Testis (tissue), 3 donors: ENCODE results near the gene OLIG2. TPM values are rescaled to one million over a fixed set of nuclear protein-coding genes. Genes with fewer than 3 reads are reported as not detected.

Experiments
- DNase-seq: peaks from one replicate; pipeline ENCODE4 v3.0.0-alpha.2; 2019
- H3K27ac ChIP-seq, 2 donors: fragments of 200-600 bp; sonication (generic); one replicate each; pipeline ENCODE4 v1.5.1; 2019
- H3K27me3 ChIP-seq: fragments of 200-600 bp; sonication (generic); one replicate; pipeline ENCODE4 v1.5.1; 2019
- H3K36me3 ChIP-seq: fragments of 200-600 bp; sonication (generic); one replicate; pipeline ENCODE4 v1.5.1; 2017; ENCODE audit warnings: low read depth; ENCODE audit errors: missing control alignments
- H3K4me1 ChIP-seq: fragments of 200-600 bp; sonication (generic); one replicate; pipeline ENCODE4 v1.5.1; 2019
- H3K4me3 ChIP-seq, 2 donors: fragments of 200-600 bp; sonication (generic); one replicate each; pipeline ENCODE4 v1.5.1; 2017 to 2019
- H3K9me3 ChIP-seq: fragments of 200-600 bp; sonication (generic); one replicate; pipeline ENCODE4 v1.5.1; 2017
- POLR2A ChIP-seq: fragments of 450-650 bp; IDR thresholded peaks from one replicate; pipeline ENCODE4 v1.6.1; 2017; ENCODE audit warnings: antibody characterized with exemption, mild to moderate bottlenecking, moderate library complexity
- WGBS, 2 donors: methylation state at CpG; one replicate each; pipeline ENCODE4 v1.1.5; 2018; 5-methylcytosine and 5-hydroxymethylcytosine counted together
- intact Hi-C: fragments of 100-400 bp; cut with DNase I; formaldehyde crosslinking; loops from one replicate; pipeline ENCODE4 v1.15.1; 2023; ENCODE audit warnings: low total_unique reads
- polyA plus RNA-seq: library from polyadenylated mRNA; stranded (reverse); fragments of 350-450 nt; fragmentation: Illumina TruSeq; extraction: RNeasy Lipid Tissue Mini Kit (QIAGEN cat#74804); gene quantifications from one replicate; pipeline ENCODE4 v1.2.3, GENCODE V29; 2014; ENCODE audit warnings: low read depth, low replicate concordance; ENCODE audit not compliant: insufficient read depth
- total RNA-seq, 2 donors: library from RNA; depleted of rRNA; stranded (reverse); fragments of >200 nt; gene quantifications; one replicate each; pipeline ENCODE4 v1.2.3, GENCODE V29; 2016
- TF ChIP-seq, protein P1 (sequence below), 3 experiments: fragments of 450-650 bp in 2 of 3; fragments of 200-600 bp in 1 of 3; sonication (generic) in 1 of 3; IDR thresholded peaks; one replicate each; pipeline ENCODE4 v1.5.1; 2016 to 2019; ENCODE audit warnings: antibody characterized with exemption in 3 of 3, mild to moderate bottlenecking in 2 of 3, moderate library complexity in 1 of 3

Gene OLIG2
- total and polyA plus RNA-seq, 3 donors from 2014 or later, result not detected

DNA sequence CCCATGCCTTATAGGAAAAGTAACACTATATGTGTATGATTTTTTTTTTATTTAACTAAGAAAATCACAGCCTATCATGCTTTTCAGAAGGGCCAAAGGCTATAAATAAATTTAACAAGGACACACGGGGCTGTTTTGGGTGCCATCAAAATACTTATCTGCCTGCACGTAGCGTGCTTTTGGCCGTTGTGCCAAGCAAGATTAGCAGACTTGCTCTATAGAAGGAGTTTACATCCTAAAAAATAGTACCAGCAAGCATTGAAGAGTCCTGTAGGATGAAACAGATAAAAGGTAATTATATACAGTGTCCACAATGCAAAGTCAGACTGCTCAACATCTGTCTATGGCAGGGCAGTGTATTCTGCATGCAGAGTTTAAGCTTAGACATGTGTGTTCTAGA is 47.9 kb downstream of the OLIG2 start:
- 70 to 72% methylated on average over 4 of the region's 4 CpGs for WGBS, 2 donors
- Histone ChIP-seq H3K4me3 (no peak overlapping the region), H3K9me3 (no peaks in the 10 kb centered on the region), H3K4me1 (no peaks in the 10 kb centered on the region), H3K36me3 (no peaks in the 10 kb centered on the region), H3K27ac (no peak overlapping the region), H3K27me3 (no peaks in the 10 kb centered on the region)
- intact Hi-C loops, result no loop called here
- TF ChIP-seq, protein P1, sequence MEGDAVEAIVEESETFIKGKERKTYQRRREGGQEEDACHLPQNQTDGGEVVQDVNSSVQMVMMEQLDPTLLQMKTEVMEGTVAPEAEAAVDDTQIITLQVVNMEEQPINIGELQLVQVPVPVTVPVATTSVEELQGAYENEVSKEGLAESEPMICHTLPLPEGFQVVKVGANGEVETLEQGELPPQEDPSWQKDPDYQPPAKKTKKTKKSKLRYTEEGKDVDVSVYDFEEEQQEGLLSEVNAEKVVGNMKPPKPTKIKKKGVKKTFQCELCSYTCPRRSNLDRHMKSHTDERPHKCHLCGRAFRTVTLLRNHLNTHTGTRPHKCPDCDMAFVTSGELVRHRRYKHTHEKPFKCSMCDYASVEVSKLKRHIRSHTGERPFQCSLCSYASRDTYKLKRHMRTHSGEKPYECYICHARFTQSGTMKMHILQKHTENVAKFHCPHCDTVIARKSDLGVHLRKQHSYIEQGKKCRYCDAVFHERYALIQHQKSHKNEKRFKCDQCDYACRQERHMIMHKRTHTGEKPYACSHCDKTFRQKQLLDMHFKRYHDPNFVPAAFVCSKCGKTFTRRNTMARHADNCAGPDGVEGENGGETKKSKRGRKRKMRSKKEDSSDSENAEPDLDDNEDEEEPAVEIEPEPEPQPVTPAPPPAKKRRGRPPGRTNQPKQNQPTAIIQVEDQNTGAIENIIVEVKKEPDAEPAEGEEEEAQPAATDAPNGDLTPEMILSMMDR (IDR thresholded peaks at IDR 0.05), result no peak
- TF ChIP-seq POLR2A, result no peak
- no peak for DNase-seq

DNA sequence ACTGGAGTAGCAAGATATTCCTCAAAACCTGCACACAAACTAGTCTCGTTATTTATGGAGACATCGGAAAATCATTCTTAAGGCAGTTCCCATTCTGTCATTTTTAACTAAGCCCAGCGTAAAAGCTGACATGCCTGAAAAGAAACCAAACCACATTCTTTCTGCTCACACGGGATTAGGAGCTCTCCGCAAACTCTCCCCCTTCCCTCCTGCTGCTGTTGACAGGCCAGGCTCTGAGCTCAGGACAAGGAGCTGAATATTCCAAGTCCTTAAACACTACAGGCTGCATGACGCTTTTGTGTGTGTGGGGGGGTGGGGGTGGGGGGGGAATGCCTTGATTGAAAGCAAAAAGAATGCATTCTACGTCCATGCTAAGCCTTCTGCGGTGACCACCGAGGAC is 49.4 kb downstream of the OLIG2 start:
- Histone ChIP-seq H3K27me3 (no peaks in the 10 kb centered on the region), H3K4me1 (no peaks in the 10 kb centered on the region), H3K27ac (no peak overlapping the region), H3K4me3 (no peak overlapping the region), H3K36me3 (no peaks in the 10 kb centered on the region), H3K9me3 (no peaks in the 10 kb centered on the region)
- 57 to 79% methylated on average over 8 to 9 of the region's 9 CpGs for WGBS, 2 donors
- TF ChIP-seq, protein P1 (IDR thresholded peaks at IDR 0.05), result no peak
- no peak for TF ChIP-seq POLR2A
- intact Hi-C loops, result no loop called here
- no peak for DNase-seq

DNA sequence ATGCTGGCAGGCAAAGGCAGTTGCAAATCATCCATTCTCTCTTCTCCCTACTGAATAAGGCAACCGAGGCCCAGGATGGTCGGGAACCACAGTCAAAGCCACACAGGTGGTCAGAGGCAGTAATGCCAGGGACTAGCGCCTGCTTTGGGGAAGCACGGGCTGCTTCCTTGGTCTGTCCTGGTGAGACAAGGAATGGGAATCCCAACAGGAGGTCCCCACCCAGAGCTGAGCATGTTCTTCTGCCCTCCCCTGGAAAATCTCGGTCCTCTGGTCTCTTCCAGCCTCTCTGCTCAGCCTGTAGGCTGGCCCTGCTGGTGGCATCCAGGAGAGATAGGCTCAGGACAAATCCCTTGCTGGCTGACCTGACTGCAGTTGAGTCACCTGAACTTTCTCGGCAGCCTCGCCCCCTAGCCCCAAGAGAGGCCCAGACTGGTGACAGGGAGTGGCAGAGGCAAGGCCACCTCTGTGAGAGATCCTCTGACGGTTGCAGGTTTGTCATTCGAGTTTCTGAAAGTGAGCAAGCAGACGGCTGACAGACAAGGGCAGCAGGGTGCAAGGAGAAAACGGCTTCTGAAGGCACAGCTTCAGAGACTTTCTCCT is 50.0 kb downstream of the OLIG2 start:
- no peak overlapping the region for H3K27ac ChIP-seq
- H3K27me3 ChIP-seq, result no peaks in the 10 kb centered on the region
- no peaks in the 10 kb centered on the region for H3K36me3 ChIP-seq
- no peaks in the 10 kb centered on the region for H3K9me3 ChIP-seq
- H3K4me3 ChIP-seq, result no peak overlapping the region
- no peak for DNase-seq
- H3K4me1 ChIP-seq, result no peaks in the 10 kb centered on the region
- intact Hi-C loops, result no loop called here
- 47 to 64% methylated on average over 9 to 11 of the region's 11 CpGs for WGBS, 2 donors
- TF ChIP-seq, protein P1 (IDR thresholded peaks at IDR 0.05), result no peak
- TF ChIP-seq POLR2A, result no peak

DNA sequence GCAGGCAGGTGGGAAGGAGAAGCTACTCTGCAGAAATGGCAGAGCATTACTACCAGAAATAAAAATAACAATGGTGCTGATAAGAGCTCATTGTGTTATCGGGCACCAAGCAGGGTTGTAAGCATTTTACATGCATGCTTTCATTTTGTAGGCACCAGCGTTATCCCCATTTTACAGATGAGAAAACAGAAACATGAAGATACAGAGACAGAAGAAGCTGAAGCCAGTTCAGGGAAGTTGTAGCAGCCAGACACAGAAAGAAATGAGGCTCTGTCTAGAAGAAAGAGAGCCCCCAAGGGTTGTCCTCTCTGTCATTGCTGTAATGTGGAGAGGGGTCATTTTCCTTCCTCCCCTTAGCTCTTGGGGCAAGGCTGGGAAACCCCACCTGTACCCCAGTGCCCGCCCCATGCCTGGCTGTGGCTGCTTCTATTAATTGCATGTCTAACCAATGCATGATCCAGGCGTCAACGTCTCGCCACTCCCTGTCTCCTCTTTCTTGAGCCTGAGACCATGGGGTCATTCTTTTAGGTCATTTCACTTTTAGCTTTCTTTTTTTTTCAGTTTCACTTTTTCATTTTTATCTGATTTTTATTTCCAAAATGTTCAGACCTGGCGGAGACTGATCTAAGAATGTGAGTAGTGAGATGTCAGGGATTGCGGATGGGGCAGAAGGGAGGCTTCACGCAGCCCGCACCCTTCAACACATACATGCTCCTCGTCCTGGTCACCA is 51.0 kb downstream of the OLIG2 start:
- Histone ChIP-seq H3K27ac (no peak overlapping the region), H3K4me3 (no peak overlapping the region), H3K9me3 (no peaks in the 10 kb centered on the region), H3K36me3 (no peaks in the 10 kb centered on the region), H3K27me3 (no peaks in the 10 kb centered on the region), H3K4me1 (no peaks in the 10 kb centered on the region)
- 82 to 86% methylated on average over 11 of the region's 11 CpGs for WGBS, 2 donors
- no peak for DNase-seq
- TF ChIP-seq, protein P1 (IDR thresholded peaks at IDR 0.05), result no peak
- intact Hi-C loops, result no loop called here

Other genes starting within 250 kb of the OLIG2 start
- 1 to 10 TPM; 4.3 to 5.1 TPM for gene OLIG1, start 44.2 kb downstream of the OLIG2 start, total RNA-seq
- gene OLIG1, start 44.2 kb downstream of the OLIG2 start, polyA plus RNA-seq, result 3.9 TPM
- gene IFNAR2, start 204.0 kb downstream of the OLIG2 start, total RNA-seq, result 10 to 100 TPM in 1 of 2 donors, 1 to 10 TPM in 1; 8.6 to 13.1 TPM
- gene IFNAR2, start 204.0 kb downstream of the OLIG2 start, polyA plus RNA-seq, result 10.7 TPM
- gene IL10RB, start 240.4 kb downstream of the OLIG2 start, total RNA-seq, result 10 to 100 TPM; 14.3 to 19.3 TPM
- gene IL10RB, start 240.4 kb downstream of the OLIG2 start, polyA plus RNA-seq, result 14.4 TPM